ENCODE data around the gene MAP2K1. TPM values are rescaled to one million over a fixed set of nuclear protein-coding genes. Genes with fewer than 3 reads are reported as not detected.

MAP2K1 gene
- total and polyA plus RNA-seq, 11 donors = 15.8 to 164 (median 39.3) TPM

GRCh38 chr15:66515901-66516322 is 129.2 kb downstream of the MAP2K1 start:
- Histone ChIP-seq H3K27ac (no peak overlapping the region), H3K4me3 (no peak overlapping the region), H3K27me3 (no peaks in the 10 kb centered on the region), H3K4me1 (no peaks in the 10 kb centered on the region), H3K36me3 (peaks cover 0 to 50% (median 4%) of the 10 kb centered on the region in 9 donors), H3K9me3 (no peaks in the 10 kb centered on the region)
- WGBS, 4 donors = 91 to 100% (median 97%) methylated on average over 2 of the region's 2 CpGs
- DNase-seq (no peak), ATAC-seq (no peak)
- TF ChIP-seq POLR2A (IDR thresholded peaks at IDR 0.05) = no peak
- intact Hi-C loops (cut with DNase I) = no loop called here

- ATAC-seq (no peak), DNase-seq (no peak)
- Histone ChIP-seq H3K36me3 (peaks cover 0 to 55% (median 6%) of the 10 kb centered on the region in 9 donors), H3K9me3 (no peaks in the 10 kb centered on the region), H3K4me3 (no peak overlapping the region), H3K27ac (no peak overlapping the region), H3K4me1 (peaks cover 0 to 7% (median 0%) of the 10 kb centered on the region in 12 donors), H3K27me3 (no peaks in the 10 kb centered on the region)
- 95 to 98% (median 96%) methylated on average over 3 of the region's 3 CpGs for WGBS, 4 donors
- no peak for TF ChIP-seq CTCF (IDR thresholded peaks at IDR 0.05)
- TF ChIP-seq POLR2A (IDR thresholded peaks at IDR 0.05) = no peak
- intact Hi-C loops (cut with DNase I) = no loop called here
These were observed 137.2 kb downstream of the MAP2K1 start for GRCh38 chr15:66523926-66524325.

- TF ChIP-seq POLR2A (IDR thresholded peaks at IDR 0.05) = no peak
- TF ChIP-seq CTCF (IDR thresholded peaks at IDR 0.05) = no peak
- H3K36me3 ChIP-seq = peaks cover 0 to 58% (median 11%) of the 10 kb centered on the region in 9 donors
- no peaks in the 10 kb centered on the region for H3K27me3 ChIP-seq
- no peak for ATAC-seq
- WGBS, 4 donors = 90 to 96% (median 94%) methylated on average over 4 of the region's 4 CpGs
- peaks cover 0 to 7% (median 0%) of the 10 kb centered on the region in 12 donors for H3K4me1 ChIP-seq
- DNase-seq = no peak
- H3K9me3 ChIP-seq = no peaks in the 10 kb centered on the region
- H3K4me3 ChIP-seq = no peak overlapping the region
- intact Hi-C loops (cut with DNase I) = no loop called here
- H3K27ac ChIP-seq = no peak overlapping the region
These were observed 138.1 kb downstream of the MAP2K1 start for GRCh38 chr15:66524838-66525237.

GRCh38 chr15:66535056-66535455 is 148.3 kb downstream of the MAP2K1 start:
- no peak for ATAC-seq
- 89 to 94% (median 91%) methylated on average over 9 of the region's 9 CpGs for WGBS, 4 donors
- H3K9me3 ChIP-seq = no peaks in the 10 kb centered on the region
- no peaks in the 10 kb centered on the region for H3K4me1 ChIP-seq
- intact Hi-C loops (cut with DNase I) = no loop called here
- H3K36me3 ChIP-seq = peaks cover 0 to 50% (median 10%) of the 10 kb centered on the region in 9 donors
- no peak for DNase-seq
- H3K27ac ChIP-seq = no peak overlapping the region
- H3K4me3 ChIP-seq = no peak overlapping the region
- no peaks in the 10 kb centered on the region for H3K27me3 ChIP-seq
- TF ChIP-seq POLR2A (IDR thresholded peaks at IDR 0.05) (no peak), CTCF (IDR thresholded peaks at IDR 0.05) (no peak)

Small RNA genes within 50 kb of the gene (microRNA-seq; reads per million reads assigned to microRNA genes)
- 0 to 0.32 (median 0) reads per million in 4 donors for gene MIR4512

Other genes starting within 250 kb of the MAP2K1 start
- not detected for gene MEGF11, start 133.2 kb upstream of the MAP2K1 start, total RNA-seq
- gene MEGF11, start 133.2 kb upstream of the MAP2K1 start, polyA plus RNA-seq = under 1 TPM in 1 of 2 donors, not detected in 1; 0.07 TPM
- gene DIS3L, start 93.3 kb upstream of the MAP2K1 start, total RNA-seq = 10 to 100 TPM; 26.7 to 62.5 (median 35.7) TPM
- gene DIS3L, start 93.3 kb upstream of the MAP2K1 start, polyA plus RNA-seq = 10 to 100 TPM; 13.0 to 16.0 TPM
- gene TIPIN, start 30.2 kb upstream of the MAP2K1 start, total RNA-seq = 1 to 10 TPM; 1.9 to 6.2 (median 3.8) TPM
- gene TIPIN, start 30.2 kb upstream of the MAP2K1 start, polyA plus RNA-seq = 1 to 10 TPM; 2.2 to 5.9 TPM
- 10 to 100 TPM; 25.4 to 38.6 (median 28.3) TPM for gene SNAPC5, start 110.8 kb downstream of the MAP2K1 start, total RNA-seq
- 10 to 100 TPM; 30.0 to 59.5 TPM for gene SNAPC5, start 110.8 kb downstream of the MAP2K1 start, polyA plus RNA-seq
- gene RPL4, start 117.9 kb downstream of the MAP2K1 start, total RNA-seq = 1,000 to 10,000 TPM; 1,009 to 1,685 (median 1,364) TPM
- gene RPL4, start 117.9 kb downstream of the MAP2K1 start, polyA plus RNA-seq = 1,000 to 10,000 TPM; 1,143 to 4,065 TPM
- 1 to 10 TPM; 1.8 to 5.4 (median 2.6) TPM for gene ZWILCH, start 118.4 kb downstream of the MAP2K1 start, total RNA-seq
- gene ZWILCH, start 118.4 kb downstream of the MAP2K1 start, polyA plus RNA-seq = 1 to 10 TPM in 1 of 2 donors, under 1 TPM in 1; 0.53 to 4.7 TPM
- not detected for gene LCTL, start 179.1 kb downstream of the MAP2K1 start, total RNA-seq
- gene LCTL, start 179.1 kb downstream of the MAP2K1 start, polyA plus RNA-seq = not detected